HG02759 (cell line): Measurements from ENCODE around the gene CACNA1I.

ENCODE experiments used
- ATAC-seq: cut with Tn5 transposase; IDR thresholded peaks from one replicate; pipeline ENCODE4 v1.9.1; 2021; ENCODE audit warnings: mild to moderate bottlenecking, moderate library complexity; ENCODE audit not compliant: unreplicated experiment

The CACNA1I gene

DNA sequence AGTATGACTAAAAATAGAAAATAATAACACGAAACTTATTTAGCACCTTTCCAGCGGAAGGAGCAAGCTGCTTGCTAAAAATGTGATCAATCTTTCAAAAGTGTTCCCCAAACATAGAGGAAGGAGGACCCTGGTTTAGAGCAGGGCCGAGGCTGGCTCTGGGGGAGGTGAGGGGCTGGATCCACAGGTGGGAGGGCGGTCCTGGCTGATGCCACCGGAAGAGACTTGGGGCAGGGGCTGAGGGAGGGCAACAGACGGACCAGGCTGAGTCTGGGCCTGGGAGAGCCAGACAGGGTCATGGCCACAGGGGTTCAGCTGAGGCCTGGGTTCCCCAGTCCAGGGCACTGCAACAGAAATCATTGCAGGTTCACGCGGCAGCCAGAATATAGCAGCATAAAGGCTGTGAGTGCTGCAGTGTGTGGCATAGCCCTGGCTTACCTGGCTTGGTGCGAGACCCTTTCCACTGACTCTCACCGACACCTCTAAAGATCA lies 143.3 kb downstream of the CACNA1I start:
- no peak for ATAC-seq

GRCh38 chr22:39714321-39714720 lies 143.8 kb downstream of the CACNA1I start:
- no peak for ATAC-seq

- ATAC-seq: no peak
Measured at GRCh38 chr22:39715778-39716495, 145.4 kb downstream of the CACNA1I start.

GRCh38 chr22:39716534-39716933 lies 146.0 kb downstream of the CACNA1I start:
- ATAC-seq: no peak

DNA sequence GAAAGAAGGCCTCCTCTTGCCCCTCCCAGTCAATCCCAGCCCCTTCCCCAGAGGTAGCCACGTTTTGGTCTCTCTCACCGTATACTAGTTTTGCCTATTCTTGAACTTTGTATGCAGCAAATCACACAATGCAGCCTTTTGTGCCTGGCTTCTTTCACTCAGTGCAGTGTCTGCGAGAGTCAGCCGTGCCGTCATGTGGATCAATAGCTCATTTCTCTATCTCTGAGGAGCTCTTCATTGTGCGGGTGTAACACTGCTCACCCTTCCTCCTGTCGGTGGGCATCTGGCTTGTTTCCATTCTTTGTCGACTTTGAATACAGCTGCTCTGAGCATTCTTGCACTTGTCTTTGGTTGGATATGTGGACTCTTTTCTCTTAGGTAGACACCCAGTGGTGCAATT lies 146.5 kb downstream of the CACNA1I start:
- no peak for ATAC-seq

- no peak for ATAC-seq
Measured at GRCh38 chr22:39718206-39718605, 147.7 kb downstream of the CACNA1I start.

DNA sequence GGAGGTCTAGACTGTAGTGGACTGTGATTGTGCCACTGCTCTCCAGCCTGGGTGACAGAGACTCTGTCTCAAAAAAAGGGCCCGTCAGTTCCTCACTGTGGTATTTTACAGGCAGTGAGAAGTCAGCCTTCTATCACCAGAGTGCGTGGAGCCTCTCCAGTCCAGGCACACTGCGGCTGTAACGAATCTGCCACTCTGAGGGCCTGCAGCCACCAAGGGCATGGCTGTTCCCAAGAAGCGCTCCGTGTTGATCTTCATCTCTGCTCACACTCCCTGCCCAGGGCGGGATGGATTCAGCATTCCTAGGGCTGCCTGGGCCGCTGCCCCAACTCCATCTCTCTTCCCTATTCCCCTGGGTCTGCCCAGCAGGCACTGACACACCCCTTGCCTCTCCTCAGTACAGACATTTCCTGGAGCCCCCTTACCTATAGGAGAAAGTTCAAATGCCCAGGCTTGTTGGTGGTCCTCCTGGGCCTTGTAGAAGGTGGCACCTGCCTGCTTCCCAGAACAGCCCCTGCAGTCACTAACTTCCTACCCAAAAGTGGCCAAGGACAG lies 148.4 kb downstream of the CACNA1I start:
- ATAC-seq: no peak

GRCh38 chr22:39719559-39720450 lies 149.3 kb downstream of the CACNA1I start:
- ATAC-seq: no peak

GRCh38 chr22:39721206-39722031 lies 150.9 kb downstream of the CACNA1I start:
- no peak for ATAC-seq

DNA sequence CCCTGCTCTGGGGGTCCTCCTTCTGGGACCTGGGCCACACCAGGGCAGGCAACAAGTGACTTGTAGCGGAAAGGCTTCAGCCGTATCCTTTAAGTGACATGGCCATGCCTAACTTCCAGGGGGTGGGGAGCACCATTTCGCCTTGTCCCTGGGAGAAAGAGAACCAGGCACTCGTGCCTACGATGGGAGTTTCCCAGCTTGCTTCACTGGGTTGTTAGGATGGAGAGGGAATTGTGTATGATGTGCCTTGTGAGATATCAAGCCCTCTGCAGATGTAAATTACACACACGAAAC lies 151.4 kb downstream of the CACNA1I start:
- ATAC-seq: no peak

- ATAC-seq: no peak
Measured at GRCh38 chr22:39722501-39722900, 151.9 kb downstream of the CACNA1I start.

DNA sequence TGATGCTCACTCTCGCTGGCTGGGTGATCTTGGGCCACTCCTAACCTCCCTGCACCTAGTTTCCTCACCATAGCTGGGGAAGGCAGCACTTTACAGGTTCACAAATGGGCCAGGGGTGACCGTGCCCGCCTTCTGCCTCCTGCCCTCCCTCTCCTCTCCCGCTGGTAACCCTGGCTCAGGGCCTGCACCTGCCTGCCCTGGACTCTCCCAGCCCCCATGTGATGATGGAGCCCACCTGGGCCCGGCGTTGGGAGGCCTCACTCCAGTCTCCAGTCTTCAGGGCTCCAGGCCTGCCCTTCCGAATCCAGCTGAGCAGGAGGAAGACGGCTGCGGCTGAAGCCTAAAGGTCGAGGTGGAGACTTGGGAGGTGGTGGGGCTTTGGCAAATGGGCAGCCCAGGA lies 152.9 kb downstream of the CACNA1I start:
- ATAC-seq: no peak

DNA sequence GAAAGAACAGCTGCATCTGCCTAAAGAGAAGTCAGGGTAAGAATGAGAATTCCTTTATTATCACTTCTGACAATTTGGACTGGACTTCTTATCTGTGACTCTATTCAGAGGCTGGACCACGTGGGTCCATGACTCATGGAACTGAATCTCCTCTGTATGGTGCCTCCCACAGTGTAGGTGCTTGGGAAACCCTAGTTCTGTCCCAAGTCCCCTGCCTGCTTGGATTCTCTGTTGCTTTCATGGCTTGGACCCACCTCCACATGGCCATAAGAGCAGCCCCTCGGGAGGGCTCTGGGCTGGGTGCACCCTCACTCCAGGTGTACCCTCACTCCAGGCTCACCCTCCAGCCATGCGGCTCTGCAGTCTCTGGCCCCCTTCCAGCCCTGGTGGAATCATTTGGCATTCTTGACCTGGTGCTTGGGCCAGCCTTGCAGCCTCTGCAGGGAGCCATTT lies 153.4 kb downstream of the CACNA1I start:
- ATAC-seq: no peak

DNA sequence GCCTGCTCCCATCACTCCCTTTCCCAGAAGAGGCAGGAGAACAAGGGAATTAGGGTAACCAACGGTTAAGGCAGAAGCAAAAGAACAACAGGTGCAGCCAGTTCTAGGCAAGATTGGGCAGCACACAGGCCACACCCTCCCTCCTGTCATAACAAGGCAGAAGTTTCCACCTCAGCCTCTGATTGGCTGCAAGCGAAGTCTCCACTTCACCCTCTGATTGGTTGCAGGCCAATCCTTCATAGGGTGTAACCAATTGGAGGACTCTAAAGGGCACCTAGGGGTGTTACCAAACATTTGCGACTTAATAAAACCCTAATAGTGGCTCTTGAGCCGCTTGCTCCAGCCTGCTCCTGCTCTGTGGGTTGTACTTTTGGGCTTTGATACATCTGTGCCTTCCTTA lies 153.8 kb downstream of the CACNA1I start:
- ATAC-seq: no peak

- ATAC-seq: no peak
Measured at GRCh38 chr22:39724857-39725256, 154.3 kb downstream of the CACNA1I start.

GRCh38 chr22:39725351-39726035 lies 154.9 kb downstream of the CACNA1I start:
- no peak for ATAC-seq

DNA sequence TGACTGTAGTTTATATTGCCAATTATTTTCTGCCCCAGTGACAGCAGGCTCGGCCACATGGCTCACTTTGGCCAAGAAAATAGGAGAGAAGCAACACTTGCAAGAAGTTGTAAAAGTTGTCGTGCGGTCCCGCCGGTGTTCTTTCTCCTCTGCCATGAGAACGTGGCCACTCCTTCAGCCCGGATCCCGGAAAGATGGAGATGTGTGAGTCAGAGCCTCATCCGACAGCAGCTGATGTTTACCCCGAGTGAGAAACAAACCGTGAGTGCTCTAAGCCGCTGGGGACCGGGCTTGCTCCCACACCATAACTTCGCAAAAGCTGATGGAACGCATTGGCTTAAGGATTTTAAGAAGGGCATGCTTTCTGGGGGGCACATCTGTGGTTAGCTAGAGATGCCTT lies 157.0 kb downstream of the CACNA1I start:
- ATAC-seq: no peak

- ATAC-seq: no peak
Measured at GRCh38 chr22:39728236-39728860, 157.8 kb downstream of the CACNA1I start.

DNA sequence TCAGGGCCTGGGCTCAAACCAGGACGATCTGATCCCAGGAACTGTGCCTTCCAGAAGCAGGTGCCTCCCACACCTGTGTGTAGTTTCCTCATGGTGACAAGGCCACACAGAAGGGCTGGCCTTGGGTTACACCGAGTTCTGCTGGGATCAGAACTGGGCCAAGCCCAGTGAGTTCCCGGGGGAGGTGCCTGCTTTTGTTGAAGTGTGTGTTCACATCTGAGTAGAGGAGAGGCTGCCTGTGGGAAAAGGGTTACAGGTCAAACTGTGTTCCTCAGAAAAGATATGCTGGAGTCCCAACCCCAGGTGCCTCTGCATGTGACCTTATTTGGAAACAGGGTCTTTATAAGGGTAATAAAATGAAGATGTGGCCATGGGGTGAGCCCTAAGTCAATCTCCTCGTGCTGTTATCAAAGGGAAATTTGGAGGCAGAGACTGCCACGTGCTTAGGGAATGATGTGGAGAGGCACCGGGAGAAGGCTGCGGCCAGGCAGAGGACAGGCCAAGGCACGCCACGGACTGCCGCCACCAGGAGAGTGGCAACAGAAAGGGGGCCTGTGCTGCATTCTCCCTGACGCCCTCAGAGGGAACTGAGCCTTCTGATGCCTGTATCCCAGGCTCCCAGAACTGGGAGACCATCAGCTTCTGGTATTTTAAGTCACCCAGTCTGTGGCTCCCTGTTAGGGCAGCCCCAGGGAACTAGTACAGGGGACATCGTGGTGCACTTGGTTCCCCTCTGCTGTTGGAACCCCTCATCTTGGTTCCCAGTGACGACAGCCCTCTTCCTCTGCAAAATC lies 158.8 kb downstream of the CACNA1I start:
- no peak for ATAC-seq
